Ishikawa (cell line): ENCODE results near the gene SLC18B1.

Experiments used
- CEBPB ChIP-seq: IDR thresholded peaks from 2 replicates; pipeline ENCODE4 v1.6.1; 2012
- CREB1 ChIP-seq: IDR thresholded peaks from 2 replicates; pipeline ENCODE4 v1.6.1; 2012; ENCODE audit warnings: low read depth
- EGR1 ChIP-seq: IDR thresholded peaks from 2 replicates; pipeline ENCODE4 v1.6.1; 2012
- EP300 ChIP-seq: IDR thresholded peaks from 2 replicates; pipeline ENCODE4 v1.6.1; 2012; ENCODE audit warnings: borderline replicate concordance
- MAX ChIP-seq: IDR thresholded peaks from 2 replicates; pipeline ENCODE4 v1.6.1; 2012
- RAD21 ChIP-seq: IDR thresholded peaks from 2 replicates; pipeline ENCODE4 v1.6.1; 2012; ENCODE audit warnings: low read depth
- REST ChIP-seq: IDR thresholded peaks from 2 replicates; pipeline ENCODE4 v1.6.1; 2012; ENCODE audit warnings: low read depth, mild to moderate bottlenecking
- TAF1 ChIP-seq: IDR thresholded peaks from 2 replicates; pipeline ENCODE4 v1.6.1; 2012; ENCODE audit warnings: low read depth, mild to moderate bottlenecking
- TCF12 ChIP-seq: IDR thresholded peaks from 2 replicates; pipeline ENCODE4 v1.6.1; 2012; ENCODE audit warnings: low read depth
- USF1 ChIP-seq: IDR thresholded peaks from 2 replicates; pipeline ENCODE4 v1.6.1; 2012
- YY1 ChIP-seq: IDR thresholded peaks from 2 replicates; pipeline ENCODE4 v1.6.1; 2012; ENCODE audit warnings: low read depth
- ZBTB7A ChIP-seq: IDR thresholded peaks from 2 replicates; pipeline ENCODE4 v1.6.1; 2012; ENCODE audit warnings: low read depth

Gene SLC18B1

GRCh38 chr6:132725471-132725870, 73.0 kb downstream of the SLC18B1 start:
- no peak for TF ChIP-seq USF1
- no peak for TF ChIP-seq ZBTB7A
- no peak for TF ChIP-seq EP300
- no peak for TF ChIP-seq EGR1
- no peak for TF ChIP-seq CREB1
- TF ChIP-seq RAD21, result no peak

- TF ChIP-seq TAF1, result no peak
- no peak for TF ChIP-seq MAX
- no peak for TF ChIP-seq EP300
- TF ChIP-seq RAD21, result no peak
- no peak for TF ChIP-seq CREB1
- no peak for TF ChIP-seq EGR1
- no peak for TF ChIP-seq TCF12
- no peak for TF ChIP-seq USF1
- no peak for TF ChIP-seq CEBPB
- TF ChIP-seq ZBTB7A, result no peak
- TF ChIP-seq REST, result no peak
- no peak for TF ChIP-seq YY1
Measured at GRCh38 chr6:132719736-132720448, 78.5 kb downstream of the SLC18B1 start.
